K562 (cell line): Measurements from ENCODE around the gene FBXW2. TPM values are rescaled to one million over a fixed set of nuclear protein-coding genes. Genes with fewer than 3 reads are reported as not detected.

Source experiments
- ATAC-seq: fragments of 200-7000 bp; cut with Tn5 transposase; 3 replicates; pipeline ENCODE4 v1.9.1; 2020; ENCODE audit warnings: moderate library complexity
- BruUV-seq: library from RNA; stranded (reverse); fragments of 400-500 nt; replicated peaks from 2 replicates; lab custom pipeline; 2021; lab: Mats Ljungman, UMichigan
- CTCF ChIA-PET: fragments of 300-600 bp; formaldehyde crosslinking; extraction: SDS; loops from one replicate; lab custom pipeline; 2021; ENCODE audit warnings: low intra/inter-chr PET ratio; lab: Yijun Ruan, JAX
- POLR2A ChIA-PET: fragments of 300-600, 350-650 bp; sonication (Branson Sonifier 250); formaldehyde crosslinking; extraction: SDS; loops from one replicate; lab custom pipeline; 2021; ENCODE audit warnings: antibody characterized with exemption, inconsistent platforms; lab: Yijun Ruan, JAX
- DNase-seq, 4 experiments: peaks; one replicate each; pipeline versions ENCODE4 v3.0.0 to v3.0.0-alpha.2; 2011 to 2018; ENCODE audit warnings: low spot score in 3 of 4, mixed read lengths in 3 of 4; ENCODE audit errors: extremely low read depth in 1 of 4
- FAIRE-seq: peaks from 2 replicates; lab custom pipeline; 2011; peaks lifted over from hg19 to GRCh38; lab: Jason Lieb, UNC
- H2AFZ ChIP-seq: 2 replicates; pipeline ENCODE4 v1.6.0; 2011; ENCODE audit warnings: low read depth, low read length, control low read depth, inconsistent platforms
- H3K27ac ChIP-seq: fragments of 200-600 bp; 3 replicates; pipeline ENCODE4 v1.8.0; 2011; ENCODE audit warnings: low read depth, mild to moderate bottlenecking, control low read depth, inconsistent platforms, low read length, moderate library complexity, mixed read lengths; ENCODE audit errors: extremely low read depth
- H3K27me3 ChIP-seq, 2 experiments: fragments of 300-600 bp in 1 of 2; 2 replicates in 1 of 2; 3 replicates in 1 of 2; pipeline versions ENCODE4 v1.6.0 to v1.8.0; 2011; ENCODE audit warnings: inconsistent platforms in 2 of 2, low read length in 2 of 2, mild to moderate bottlenecking in 1 of 2, mixed read lengths in 1 of 2, moderate library complexity in 1 of 2; ENCODE audit not compliant: control insufficient read depth in 2 of 2, insufficient read depth in 2 of 2
- H3K36me3 ChIP-seq: fragments of 300-600 bp; 3 replicates; pipeline ENCODE4 v1.8.0; 2011; ENCODE audit warnings: mild to moderate bottlenecking, low read length, inconsistent platforms; ENCODE audit not compliant: control insufficient read depth, insufficient read depth
- H3K4me1 ChIP-seq, 2 experiments: fragments of 200-600 bp in 1 of 2; replicated peaks in 1 of 2; 2 replicates in 1 of 2; 3 replicates in 1 of 2; pipeline versions ENCODE4 v1.5.1 to v1.8.0; 2011; ENCODE audit warnings: inconsistent platforms in 2 of 2, low read length in 2 of 2, mild to moderate bottlenecking in 1 of 2, mixed read lengths in 1 of 2, moderate library complexity in 1 of 2; ENCODE audit not compliant: control insufficient read depth in 2 of 2, insufficient read depth in 2 of 2
- H3K4me2 ChIP-seq: 2 replicates; pipeline ENCODE4 v1.6.1; 2011; ENCODE audit warnings: low read length, control low read depth, inconsistent platforms, mixed read lengths; ENCODE audit not compliant: insufficient read depth
- H3K4me3 ChIP-seq: fragments of 200-600 bp; sonication (generic), shearing (Covaris generic); 2 replicates; pipeline ENCODE4 v1.5.1; 2016; ENCODE audit warnings: control low read depth, inconsistent platforms
- H3K79me2 ChIP-seq: fragments of 200-600 bp; 3 replicates; pipeline ENCODE4 v1.8.0; 2011; ENCODE audit warnings: low read length, inconsistent platforms; ENCODE audit not compliant: control insufficient read depth, insufficient read depth
- H3K9ac ChIP-seq, 2 experiments: 2 replicates each; pipeline versions ENCODE4 v1.6.0 to v1.6.1; 2011; ENCODE audit warnings: low read depth in 2 of 2, low read length in 2 of 2, control low read depth in 1 of 2, inconsistent platforms in 1 of 2, mild to moderate bottlenecking in 1 of 2, mixed read lengths in 1 of 2; ENCODE audit not compliant: insufficient read depth in 1 of 2
- H3K9me1 ChIP-seq: one replicate; pipeline ENCODE4 v1.6.0; 2011; ENCODE audit warnings: inconsistent platforms, mild to moderate bottlenecking, low read length, moderate library complexity; ENCODE audit not compliant: control insufficient read depth, insufficient read depth
- H3K9me3 ChIP-seq: replicated peaks from 2 replicates; pipeline ENCODE4 v1.5.1; 2011; ENCODE audit warnings: low read depth, low read length, inconsistent platforms; ENCODE audit not compliant: control insufficient read depth, insufficient read depth
- H4K20me1 ChIP-seq: replicated peaks from 2 replicates; pipeline ENCODE4 v1.6.1; 2011; ENCODE audit warnings: low read length, inconsistent platforms, mixed read lengths; ENCODE audit not compliant: control insufficient read depth, insufficient read depth
- ATF3 ChIP-seq, 2 experiments: fragments of 450-650 bp in 1 of 2; sonication (generic) in 1 of 2; formaldehyde crosslinking in 1 of 2; IDR thresholded peaks in 1 of 2; conservative IDR thresholded peaks in 1 of 2; 2 replicates each; pipeline versions ENCODE4 v1.6.1 to v1.8.1; 2016 to 2023; ENCODE audit warnings: mild to moderate bottlenecking in 2 of 2, moderate library complexity in 2 of 2, inconsistent platforms in 1 of 2, missing genetic modification reagents in 1 of 2
- CHCHD3 ChIP-seq: fragments of 250-450 bp; sonication (Bioruptor Pico); IDR thresholded peaks from 2 replicates; pipeline ENCODE4 v2.1.2; 2022; ENCODE audit warnings: mild to moderate bottlenecking
- DIDO1 ChIP-seq: fragments of 450-650 bp; IDR thresholded peaks from 2 replicates; pipeline ENCODE4 v1.6.1; 2016; ENCODE audit warnings: low read depth, missing biosample characterization, missing genetic modification characterization
- HMBOX1 ChIP-seq: sonication (generic); IDR thresholded peaks from 2 replicates; pipeline ENCODE4 v1.6.1; 2016
- HNRNPL ChIP-seq: fragments of 200-400 bp; formaldehyde crosslinking; IDR thresholded peaks from 2 replicates; pipeline ENCODE4 v1.6.1; 2017; ENCODE audit warnings: low read depth, mild to moderate bottlenecking, low read length
- IRF2 ChIP-seq: sonication (generic); formaldehyde crosslinking; IDR thresholded peaks from 2 replicates; pipeline ENCODE4 v1.8.1; 2022; ENCODE audit warnings: mild to moderate bottlenecking, missing genetic modification reagents
- MYNN ChIP-seq, 2 experiments: sonication (generic); formaldehyde crosslinking in 1 of 2; IDR thresholded peaks; 2 replicates each; pipeline versions ENCODE4 v1.5.0 to v1.6.1; 2016 to 2020; ENCODE audit warnings: antibody characterized with exemption in 1 of 2, missing genetic modification reagents in 1 of 2
- NR2C1 ChIP-seq, 2 experiments: fragments of 450-650 bp; IDR thresholded peaks; 2 replicates each; pipeline ENCODE4 v1.6.1; 2017; ENCODE audit warnings: mild to moderate bottlenecking in 2 of 2, antibody characterized with exemption in 1 of 2, inconsistent platforms in 1 of 2, missing compliant biosample characterization in 1 of 2, missing genetic modification characterization in 1 of 2
- PYGO2 ChIP-seq: fragments of 450-650 bp; IDR thresholded peaks from 2 replicates; pipeline ENCODE4 v1.6.1; 2016; ENCODE audit warnings: mild to moderate bottlenecking, missing genetic modification characterization, moderate library complexity, missing compliant biosample characterization
- STAT5A ChIP-seq: IDR thresholded peaks from 2 replicates; pipeline ENCODE4 v1.6.1; 2012; ENCODE audit warnings: low read length, inconsistent platforms, borderline replicate concordance
- ZFP1 ChIP-seq: fragments of 450-650 bp; formaldehyde crosslinking; IDR thresholded peaks from 2 replicates; pipeline ENCODE4 v1.4.0; 2020; ENCODE audit warnings: mild to moderate bottlenecking, mixed read lengths
- ZKSCAN8 ChIP-seq: fragments of 200-800 bp; sonication (Bioruptor generic); IDR thresholded peaks from 2 replicates; pipeline ENCODE4 v1.6.1; 2016; ENCODE audit warnings: missing genetic modification characterization, missing compliant biosample characterization
- ZNF699 ChIP-seq: fragments of 250-450 bp; sonication (Bioruptor Pico); IDR thresholded peaks from 2 replicates; pipeline ENCODE4 v1.8.0; 2021; ENCODE audit warnings: mild to moderate bottlenecking, moderate library complexity; ENCODE audit not compliant: insufficient replicate concordance
- ZNF778 ChIP-seq: fragments of 450-650 bp; formaldehyde crosslinking; IDR thresholded peaks from 2 replicates; pipeline ENCODE4 v1.4.0; 2020; ENCODE audit warnings: mild to moderate bottlenecking, moderate library complexity
- WGBS: fragments of 100-300 bp; shearing (Covaris generic); methylation state at CpG from one replicate; pipeline ENCODE4 v1.1.6; 2016; ENCODE audit warnings: low coverage, mixed read lengths; ENCODE audit not compliant: insufficient coverage; ENCODE audit errors: missing lambda C conversion rate; 5-methylcytosine and 5-hydroxymethylcytosine counted together
- in situ Hi-C: fragments of 300-500 bp; cut with MboI; formaldehyde crosslinking; loops from 4 replicates; pipeline ENCODE4 v1.15.0; 2018; ENCODE audit warnings: inconsistent platforms, mixed read lengths
- intact Hi-C: fragments of 100-400 bp; cut with micrococcal nuclease; formaldehyde crosslinking; loops from 2 replicates; pipeline ENCODE4 v1.14.2; 2022
- polyA plus RNA-seq, 8 experiments: library from polyadenylated mRNA; depleted of rRNA in 4 of 8; stranded (reverse) in 5 of 8; unstranded in 3 of 8; fragments of >200 nt; fragmentation: Nextera tagmentation in 2 of 8; fragmentation: Illumina TruSeq in 1 of 8; extraction: Ambion mirVana in 2 of 8; extraction: Trizol in 1 of 8; gene quantifications; 2 replicates each; pipeline versions ENCODE4 v1.2.1 to v1.2.3, GENCODE V29; 2011 to 2014; ENCODE audit warnings: inconsistent platforms in 1 of 8, missing spikeins in 1 of 8
- total RNA-seq, 7 experiments: library from RNA; depleted of rRNA in 6 of 7; stranded (reverse); fragments of >200 nt in 6 of 7; fragmentation: Illumina TruSeq in 2 of 7; extraction: Trizol in 2 of 7; gene quantifications; 2 replicates each; pipeline versions ENCODE4 v1.2.1 to v1.2.3, GENCODE V29; 2011 to 2021; ENCODE audit warnings: low replicate concordance in 1 of 7
- TF ChIP-seq, protein P1 (sequence below): sonication (generic); formaldehyde crosslinking; IDR thresholded peaks from 2 replicates; pipeline ENCODE4 v1.8.0; 2023; ENCODE audit warnings: mild to moderate bottlenecking, missing genetic modification reagents

FBXW2 gene
- total and polyA plus RNA-seq, 9 of the 15 experiments (the other 6 are each of a cell fraction or from before 2014, with no cell fraction given) = 2.5 to 57.8 (median 28.1) TPM

DNA sequence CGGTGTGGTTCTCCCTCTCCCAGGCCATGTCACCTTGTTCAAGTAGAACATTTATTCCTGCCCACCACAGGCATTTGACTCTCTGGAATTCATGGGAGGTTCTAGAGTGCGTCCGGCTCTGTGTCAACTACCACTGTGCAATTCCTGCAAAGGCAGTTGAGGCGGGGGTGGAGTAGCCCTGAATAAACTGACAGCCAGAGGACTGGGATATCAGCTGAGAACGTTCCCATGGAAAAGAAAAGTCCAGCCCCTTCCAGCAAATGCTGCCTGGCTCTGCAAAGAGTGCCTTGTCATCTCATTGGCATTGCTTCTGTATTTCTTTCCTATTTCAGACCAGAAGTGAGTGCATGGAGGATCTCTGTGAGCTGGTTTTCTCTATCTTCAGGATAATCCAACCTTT is 60.0 kb downstream of the FBXW2 start:
- FAIRE-seq (no peak), ATAC-seq (no peak)
- Histone ChIP-seq H3K9me3 (no peaks in the 10 kb centered on the region), H3K9ac (no peak overlapping the region), H3K27ac (no peak overlapping the region), H3K4me3 (no peak overlapping the region), H3K36me3 (no peaks in the 10 kb centered on the region), H3K9me1 (no peaks in the 10 kb centered on the region), H3K4me1 (no peaks in the 10 kb centered on the region)
- POLR2A ChIA-PET = no interaction called here
- in situ Hi-C loops = no loop called here
- TF ChIP-seq HMBOX1 (no peak), ZNF778 (CRISPR knock-in tag) (no peak), CHCHD3 (CRISPR knock-in tag) (no peak), NR2C1 (IDR thresholded peaks at IDR 0.05) (no peak), NR2C1 (tag; IDR thresholded peaks at IDR 0.05) (no peak), IRF2 (no peak), MYNN (IDR thresholded peaks at IDR 0.05) (no peak), MYNN (CRISPR knock-in tag; IDR thresholded peaks at IDR 0.05) (no peak), ZNF699 (CRISPR knock-in tag) (no peak), STAT5A (no peak), ZKSCAN8 (no peak), ATF3 (IDR thresholded peaks at IDR 0.05) (no peak), ATF3 (CRISPR knock-in tag; conservative IDR thresholded peaks at IDR 0.05) (no peak), ZFP1 (no peak), DIDO1 (tag) (no peak), HNRNPL (no peak), PYGO2 (tag) (no peak)
- TF ChIP-seq, protein P1, sequence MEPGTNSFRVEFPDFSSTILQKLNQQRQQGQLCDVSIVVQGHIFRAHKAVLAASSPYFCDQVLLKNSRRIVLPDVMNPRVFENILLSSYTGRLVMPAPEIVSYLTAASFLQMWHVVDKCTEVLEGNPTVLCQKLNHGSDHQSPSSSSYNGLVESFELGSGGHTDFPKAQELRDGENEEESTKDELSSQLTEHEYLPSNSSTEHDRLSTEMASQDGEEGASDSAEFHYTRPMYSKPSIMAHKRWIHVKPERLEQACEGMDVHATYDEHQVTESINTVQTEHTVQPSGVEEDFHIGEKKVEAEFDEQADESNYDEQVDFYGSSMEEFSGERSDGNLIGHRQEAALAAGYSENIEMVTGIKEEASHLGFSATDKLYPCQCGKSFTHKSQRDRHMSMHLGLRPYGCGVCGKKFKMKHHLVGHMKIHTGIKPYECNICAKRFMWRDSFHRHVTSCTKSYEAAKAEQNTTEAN (CRISPR knock-in tag) = no peak
- TF ChIP-seq, all 486 proteins: peak for 0
- Histone ChIP-seq H2AFZ (no peak overlapping the region), H4K20me1 (no peaks in the 10 kb centered on the region; the same call in 1 of the 2 replicates), H3K79me2 (no peaks in the 10 kb centered on the region), H3K4me2 (no peak overlapping the region), H3K27me3 (no peaks in the 10 kb centered on the region)
- 58% methylated on average over 4 of the region's 5 CpGs for WGBS
- intact Hi-C loops = loop anchor here (5.0 kb wide), 1 partner anchor 811 kb away; no protein-coding TSS in a partner anchor
- no TSS peak for BruUV-seq
- no peak for DNase-seq
- CTCF ChIA-PET = no interaction called here
